OCI-LY7 (cell line): ENCODE results near the gene TLR7. TPM values are rescaled to one million over a fixed set of nuclear protein-coding genes. Genes with fewer than 3 reads are reported as not detected.

Experiments
- BruUV-seq: library from RNA; stranded (reverse); fragments of 400-500 nt; replicated peaks from 2 replicates; lab custom pipeline; 2021; lab: Mats Ljungman, UMichigan
- CTCF ChIA-PET: fragments of 300-600 bp; sonication (Branson Sonifier 250); formaldehyde crosslinking; loops from one replicate; lab custom pipeline; 2022; ENCODE audit warnings: antibody characterized with exemption; ENCODE audit not compliant: unreplicated experiment; lab: Charles Lee
- POLR2A ChIA-PET: fragments of 300-600 bp; sonication (Branson Sonifier 250); formaldehyde crosslinking; loops from one replicate; lab custom pipeline; 2022; ENCODE audit warnings: antibody characterized with exemption; lab: Charles Lee
- DNase-seq: peaks from one replicate; pipeline ENCODE4 v3.0.0-alpha.2; 2015; ENCODE audit warnings: low spot score
- H2AFZ ChIP-seq: fragments of 200-600 bp; sonication (generic), shearing (Covaris generic); 2 replicates; pipeline ENCODE4 v1.6.1; 2014; ENCODE audit warnings: mild to moderate bottlenecking, antibody characterized with exemption, low read length, moderate library complexity
- H3K27ac ChIP-seq: fragments of 200-600 bp; sonication (generic); 2 replicates; pipeline ENCODE4 v1.5.1; 2014; ENCODE audit warnings: mixed run types, low read depth, mild to moderate bottlenecking, moderate library complexity, low read length, inconsistent platforms; ENCODE audit not compliant: poor library complexity, severe bottlenecking
- H3K36me3 ChIP-seq: fragments of 200-600 bp; sonication (generic); 2 replicates; pipeline ENCODE4 v1.6.1; 2014; ENCODE audit warnings: mild to moderate bottlenecking, antibody characterized with exemption, low read length, moderate library complexity, mixed read lengths; ENCODE audit not compliant: insufficient read depth
- H3K4me1 ChIP-seq: fragments of 200-600 bp; sonication (generic); 2 replicates; pipeline ENCODE4 v1.5.1; 2014; ENCODE audit warnings: mild to moderate bottlenecking, low read length; ENCODE audit not compliant: insufficient read depth, poor library complexity, severe bottlenecking
- H3K4me2 ChIP-seq: fragments of 200-600 bp; sonication (generic); 2 replicates; pipeline ENCODE4 v1.6.1; 2014; ENCODE audit warnings: mild to moderate bottlenecking, low read length
- H3K4me3 ChIP-seq: fragments of 200-600 bp; sonication (generic); 2 replicates; pipeline ENCODE4 v1.5.1; 2014; ENCODE audit warnings: mild to moderate bottlenecking, low read depth, low read length; ENCODE audit not compliant: poor library complexity, severe bottlenecking
- H3K79me2 ChIP-seq: fragments of 200-600 bp; sonication (generic); 2 replicates; pipeline ENCODE4 v1.6.1; 2016; ENCODE audit warnings: low read depth, mild to moderate bottlenecking, low read length, moderate library complexity, mixed read lengths; ENCODE audit not compliant: insufficient read depth
- H3K9me2 ChIP-seq: fragments of 200-600 bp; sonication (generic); 2 replicates; pipeline ENCODE4 v1.6.1; 2016; ENCODE audit warnings: mild to moderate bottlenecking, low read length, mixed read lengths; ENCODE audit not compliant: insufficient read depth
- H3K9me3 ChIP-seq: fragments of 200-600 bp; sonication (generic); 2 replicates; pipeline ENCODE4 v1.6.1; 2014; ENCODE audit warnings: mild to moderate bottlenecking, mixed run types, low read length, mixed read lengths
- H4K20me1 ChIP-seq: fragments of 200-600 bp; sonication (generic); 2 replicates; pipeline ENCODE4 v1.6.1; 2014; ENCODE audit warnings: mild to moderate bottlenecking, antibody characterized with exemption, low read length, moderate library complexity, mixed read lengths; ENCODE audit not compliant: insufficient read depth
- CTCF ChIP-seq: fragments of 200-600 bp; sonication (generic); conservative IDR thresholded peaks from 2 replicates; pipeline ENCODE4 v1.5.1; 2014; ENCODE audit warnings: mild to moderate bottlenecking, antibody characterized with exemption, low read length, moderate library complexity, mixed read lengths
- EZH2phosphoT487 ChIP-seq: fragments of 200-600 bp; sonication (generic); IDR thresholded peaks from 2 replicates; pipeline ENCODE4 v1.6.1; 2018; ENCODE audit warnings: low read depth, borderline replicate concordance, mild to moderate bottlenecking, mixed run types, antibody characterized with exemption, low read length, moderate library complexity, mixed read lengths
- intact Hi-C: fragments of 100-400 bp; cut with micrococcal nuclease; formaldehyde crosslinking; loops from one replicate; pipeline ENCODE4 v1.10.0; 2022; ENCODE audit not compliant: unreplicated experiment
- total RNA-seq, 2 experiments: library from RNA; depleted of rRNA in 1 of 2; stranded (reverse); fragments of >200 nt in 1 of 2; shearing (Covaris generic) in 1 of 2; gene quantifications; 2 replicates each; pipeline ENCODE4 v1.2.3, GENCODE V29; 2014 to 2022

TLR7 gene
- total RNA-seq, 2 experiments from 2014 or later, result 9.9 to 11.4 TPM

GRCh38 chrX:12910423-12911121, 43.7 kb downstream of the TLR7 start:
- H3K4me1 ChIP-seq, result no peaks in the 10 kb centered on the region
- H3K36me3 ChIP-seq, result no peaks in the 10 kb centered on the region
- no peak overlapping the region for H2AFZ ChIP-seq
- H3K4me2 ChIP-seq, result no peak overlapping the region
- intact Hi-C loops, result no loop called here
- DNase-seq, result no peak
- H3K79me2 ChIP-seq, result no peaks in the 10 kb centered on the region
- ChIA-PET POLR2A (interaction anchor here (0.7 kb wide), 2 partner anchors 28 to 605 kb away, joined by 4 read pairs; no protein-coding TSS in a partner anchor), CTCF (no interaction called here)
- no TSS peak for BruUV-seq
- H3K27ac ChIP-seq, result no peak overlapping the region
- H3K9me2 ChIP-seq, result no peaks in the 10 kb centered on the region
- no peaks in the 10 kb centered on the region for H3K9me3 ChIP-seq
- no peak for TF ChIP-seq EZH2phosphoT487
- no peak for TF ChIP-seq CTCF
- H4K20me1 ChIP-seq, result no peaks in the 10 kb centered on the region
- no peak overlapping the region for H3K4me3 ChIP-seq

DNA sequence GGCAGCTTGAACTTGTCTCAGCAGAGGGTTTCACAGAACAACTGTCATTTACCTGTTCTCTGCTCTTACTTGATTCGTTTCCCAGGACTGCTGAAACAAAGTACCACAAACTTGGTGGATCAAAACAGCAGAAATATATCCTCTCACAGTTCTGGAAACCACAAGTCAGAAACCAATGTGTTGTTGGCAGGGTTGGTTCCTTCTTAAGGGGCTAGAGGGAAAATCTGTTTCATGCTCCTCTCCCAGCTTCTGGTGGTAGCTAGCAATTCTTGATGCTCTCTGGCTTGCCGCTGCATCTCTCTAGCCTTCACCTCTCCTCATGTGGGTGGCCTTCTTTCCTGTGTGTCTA, 44.2 kb downstream of the TLR7 start:
- Histone ChIP-seq H2AFZ (no peak overlapping the region), H3K4me3 (no peak overlapping the region), H3K4me2 (no peak overlapping the region), H3K9me3 (no peaks in the 10 kb centered on the region), H3K79me2 (no peaks in the 10 kb centered on the region), H3K9me2 (no peaks in the 10 kb centered on the region), H4K20me1 (no peaks in the 10 kb centered on the region), H3K36me3 (no peaks in the 10 kb centered on the region), H3K27ac (no peak overlapping the region), H3K4me1 (no peaks in the 10 kb centered on the region)
- BruUV-seq, result no TSS peak
- POLR2A ChIA-PET, result interaction anchor here (0.7 kb wide), 2 partner anchors 28 to 605 kb away, joined by 4 read pairs; no protein-coding TSS in a partner anchor
- no peak for DNase-seq
- intact Hi-C loops, result no loop called here
- CTCF ChIA-PET, result no interaction called here
- no peak for TF ChIP-seq EZH2phosphoT487
- no peak for TF ChIP-seq CTCF

- Histone ChIP-seq H3K4me1 (no peaks in the 10 kb centered on the region), H3K9me2 (no peaks in the 10 kb centered on the region), H4K20me1 (no peaks in the 10 kb centered on the region), H3K4me3 (no peak overlapping the region), H3K27ac (no peak overlapping the region), H2AFZ (no peak overlapping the region), H3K4me2 (no peak overlapping the region), H3K79me2 (no peaks in the 10 kb centered on the region), H3K36me3 (no peaks in the 10 kb centered on the region), H3K9me3 (no peaks in the 10 kb centered on the region)
- ChIA-PET CTCF (no interaction called here), POLR2A (interaction anchor here (0.6 kb wide), 1 partner anchor 438 kb away, joined by 3 read pairs; no protein-coding TSS in a partner anchor)
- DNase-seq, result no peak
- TF ChIP-seq CTCF, result no peak
- TF ChIP-seq EZH2phosphoT487, result no peak
- BruUV-seq, result no TSS peak
- intact Hi-C loops, result no loop called here
Measured at GRCh38 chrX:12912791-12913482, 46.1 kb downstream of the TLR7 start.
